Suprapubic skin (tissue), 3 donors: ENCODE measurements around the gene ZGRF1.

Source experiments
- EP300 ChIP-seq: sonication (generic); formaldehyde crosslinking; IDR thresholded peaks from one replicate; pipeline ENCODE4 v1.6.1; 2017; ENCODE audit warnings: antibody characterized with exemption
- POLR2A ChIP-seq, 2 donors: fragments of 450-650 bp; IDR thresholded peaks; one replicate each; pipeline ENCODE4 v1.6.1; 2017; ENCODE audit warnings: antibody characterized with exemption in 2 of 2, mild to moderate bottlenecking in 2 of 2, moderate library complexity in 2 of 2
- TF ChIP-seq, protein P1 (sequence below), 2 donors: fragments of 200-600 bp in 1 of 2; fragments of 450-650 bp in 1 of 2; sonication (generic) in 1 of 2; IDR thresholded peaks; one replicate each; pipeline ENCODE4 v1.5.1; 2016 to 2019; ENCODE audit warnings: antibody characterized with exemption in 2 of 2, mild to moderate bottlenecking in 1 of 2, moderate library complexity in 1 of 2

DNA sequence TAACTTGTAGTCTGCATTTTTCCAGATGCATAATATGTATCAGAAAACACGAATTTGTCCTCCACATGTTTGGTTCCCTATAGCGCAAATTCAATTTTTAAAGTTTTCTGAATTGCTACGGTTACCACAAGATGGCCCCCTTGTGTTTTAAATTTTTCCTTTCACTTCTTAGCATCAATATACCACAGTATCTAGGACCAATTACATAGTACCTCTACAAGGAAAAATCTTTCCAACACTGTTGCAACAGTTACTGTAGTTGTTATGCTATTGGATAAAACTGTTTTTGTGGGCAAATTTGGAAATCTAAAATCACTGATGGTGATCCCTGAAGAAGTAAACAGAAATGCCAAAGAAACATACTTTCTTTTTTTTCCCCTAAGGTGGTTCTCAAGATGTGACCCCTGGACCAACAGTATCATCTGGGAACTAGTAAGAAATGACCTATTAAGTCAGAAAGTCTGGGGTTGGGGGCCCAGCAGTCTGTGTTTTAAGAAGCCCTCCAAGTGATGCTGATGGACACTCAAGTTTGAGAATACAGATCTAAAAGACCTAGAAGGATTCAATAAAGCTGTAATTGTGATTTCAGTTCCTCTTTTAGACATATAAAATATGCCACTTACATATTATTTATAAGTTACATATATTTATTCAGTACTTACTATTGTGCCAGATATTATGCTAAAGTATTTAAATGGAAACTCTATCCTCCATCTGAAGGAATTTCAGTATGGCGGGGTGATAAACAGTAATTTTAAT lies 3.1 kb downstream of the ZGRF1 start:
- TF ChIP-seq, protein P1, sequence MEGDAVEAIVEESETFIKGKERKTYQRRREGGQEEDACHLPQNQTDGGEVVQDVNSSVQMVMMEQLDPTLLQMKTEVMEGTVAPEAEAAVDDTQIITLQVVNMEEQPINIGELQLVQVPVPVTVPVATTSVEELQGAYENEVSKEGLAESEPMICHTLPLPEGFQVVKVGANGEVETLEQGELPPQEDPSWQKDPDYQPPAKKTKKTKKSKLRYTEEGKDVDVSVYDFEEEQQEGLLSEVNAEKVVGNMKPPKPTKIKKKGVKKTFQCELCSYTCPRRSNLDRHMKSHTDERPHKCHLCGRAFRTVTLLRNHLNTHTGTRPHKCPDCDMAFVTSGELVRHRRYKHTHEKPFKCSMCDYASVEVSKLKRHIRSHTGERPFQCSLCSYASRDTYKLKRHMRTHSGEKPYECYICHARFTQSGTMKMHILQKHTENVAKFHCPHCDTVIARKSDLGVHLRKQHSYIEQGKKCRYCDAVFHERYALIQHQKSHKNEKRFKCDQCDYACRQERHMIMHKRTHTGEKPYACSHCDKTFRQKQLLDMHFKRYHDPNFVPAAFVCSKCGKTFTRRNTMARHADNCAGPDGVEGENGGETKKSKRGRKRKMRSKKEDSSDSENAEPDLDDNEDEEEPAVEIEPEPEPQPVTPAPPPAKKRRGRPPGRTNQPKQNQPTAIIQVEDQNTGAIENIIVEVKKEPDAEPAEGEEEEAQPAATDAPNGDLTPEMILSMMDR (IDR thresholded peaks at IDR 0.05), result no peak
- TF ChIP-seq EP300, result no peak
- no peak for TF ChIP-seq POLR2A (IDR thresholded peaks at IDR 0.05)
